Left lobe of liver (tissue), 2 donors: ENCODE data around the gene PTX4. TPM values are rescaled to one million over a fixed set of nuclear protein-coding genes. Genes with fewer than 3 reads are reported as not detected.
"Not testable (repeated sequence)": the region's sequence is repeated elsewhere in the genome, so short reads cannot be mapped to it uniquely, and the experiment has no call there.

Experiments
- ATAC-seq: fragments of 200-7000 bp; cut with Tn5 transposase; one replicate; pipeline ENCODE4 v1.9.1; 2020; ENCODE audit warnings: mild to moderate bottlenecking, moderate library complexity
- DNase-seq: peaks from one replicate; pipeline ENCODE4 v3.0.0-alpha.2; 2020; ENCODE audit warnings: low spot score
- total RNA-seq: library from RNA; stranded (reverse); gene quantifications from one replicate; pipeline ENCODE4 v1.2.1, GENCODE V29; 2021
- donor health status: DM: no; HTN: no; CAD: no; lungs with moderate emphysema.
- donor health status: DM: no; HTN: yes; CAD: no.

PTX4 gene
- total RNA-seq, 1 donor from 2014 or later = not detected

- DNase-seq (no peak), ATAC-seq (no peak)
Observed at GRCh38 chr16:1447965-1448364, 40.8 kb downstream of the PTX4 start.

GRCh38 chr16:1446296-1447080 lies 42.3 kb downstream of the PTX4 start:
- DNase-seq (no peak), ATAC-seq (no peak)

- ATAC-seq (no peak), DNase-seq (no peak)
Observed at GRCh38 chr16:1445518-1446203, 43.1 kb downstream of the PTX4 start.

GRCh38 chr16:1444730-1445517 lies 43.8 kb downstream of the PTX4 start:
- ATAC-seq (no peak), DNase-seq (no peak)

GRCh38 chr16:1443980-1444729 lies 44.6 kb downstream of the PTX4 start, which contains the start of gene CCDC154:
Gene CCDC154 (minus strand): TSS chr16:1444556. CDS start chr16:1444322, 234 bp downstream.
- ATAC-seq (no peak), DNase-seq (no peak)

GRCh38 chr16:1443403-1443973 lies 45.3 kb downstream of the PTX4 start:
- DNase-seq (no peak), ATAC-seq (no peak)

GRCh38 chr16:1442697-1443096 lies 46.0 kb downstream of the PTX4 start:
- no peak for DNase-seq
- no peak for ATAC-seq

GRCh38 chr16:1441391-1441829 lies 47.3 kb downstream of the PTX4 start:
- DNase-seq (no peak), ATAC-seq (no peak)

- DNase-seq, ATAC-seq: not testable (repeated sequence)
Observed at GRCh38 chr16:1439699-1440074, 49.1 kb downstream of the PTX4 start.

- ATAC-seq = no peak
Observed at GRCh38 chr16:1439058-1439698, 49.6 kb downstream of the PTX4 start.

GRCh38 chr16:1438229-1439057 lies 50.3 kb downstream of the PTX4 start:
- ATAC-seq = no peak
- no peak for DNase-seq

More at GRCh38 chr16:1439058-1439698, 49.6 kb downstream of the PTX4 start:
- no peak for DNase-seq

GRCh38 chr16:1437606-1438005 lies 51.1 kb downstream of the PTX4 start:
- ATAC-seq (no peak), DNase-seq (no peak)

- ATAC-seq (no peak), DNase-seq (no peak)
Observed at GRCh38 chr16:1436731-1437355, 51.9 kb downstream of the PTX4 start.

GRCh38 chr16:1435921-1436697 lies 52.6 kb downstream of the PTX4 start:
- DNase-seq = no peak
- ATAC-seq = no peak
